Measurements from ENCODE around the gene MORC1.

- TF ChIP-seq CTCF (IDR thresholded peaks at IDR 0.05; ENCODE audit: low read length) (no peak), EZH2 (IDR thresholded peaks at IDR 0.05; ENCODE audit: borderline replicate concordance, low read length) (no peak)
Measured at GRCh38 chr3:109109574-109109973, 8.4 kb downstream of the MORC1 start.

All from OCI-LY1 (cell line).